ENCODE results near the gene SLC19A1. TPM values are rescaled to one million over a fixed set of nuclear protein-coding genes. Genes with fewer than 3 reads are reported as not detected.

Gene SLC19A1
- total and polyA plus RNA-seq, 4 donors = 8.4 to 28.0 (median 13.0) TPM

DNA sequence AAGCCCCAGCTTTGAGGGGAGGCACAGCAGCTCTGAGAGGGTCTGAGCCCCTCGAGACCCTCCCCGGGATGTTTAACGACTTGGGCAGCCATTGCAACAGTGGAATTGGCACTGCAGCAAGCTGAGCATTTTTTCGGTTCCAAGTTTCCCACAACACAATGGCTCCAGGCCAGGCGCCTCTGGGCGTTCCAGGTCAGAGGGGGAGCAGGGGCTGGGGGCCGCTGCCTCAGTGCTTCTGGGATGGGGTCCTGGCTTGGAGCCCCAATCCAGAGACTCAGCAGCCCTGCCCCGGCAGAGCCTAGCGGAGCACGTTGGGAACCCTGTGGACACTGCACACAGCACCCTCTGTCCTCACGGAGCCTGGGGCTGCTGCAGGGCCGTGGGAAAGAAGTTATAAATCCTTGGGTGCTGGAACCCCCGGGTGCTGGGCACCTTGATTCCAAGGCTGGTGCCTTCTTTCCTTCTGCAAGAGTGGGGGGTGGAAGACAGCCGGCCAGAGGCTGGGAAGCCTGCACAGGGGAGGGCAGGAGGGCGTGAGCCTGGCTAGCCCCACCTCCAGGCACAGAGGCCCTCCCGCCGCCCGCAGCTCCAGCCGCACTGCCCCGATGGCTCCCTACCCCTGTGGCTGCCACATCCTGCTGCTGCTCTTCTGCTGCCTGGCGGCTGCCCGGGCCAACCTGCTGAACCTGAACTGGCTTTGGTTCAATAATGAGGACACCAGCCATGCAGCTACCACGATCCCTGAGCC lies 87.1 kb downstream of the SLC19A1 start:
- TF ChIP-seq SP1 (IDR thresholded peaks at IDR 0.05) (peak; percentile 38), NR2F2 (IDR thresholded peaks at IDR 0.05) (no peak), HNF4G (IDR thresholded peaks at IDR 0.05) (no peak), GABPA (IDR thresholded peaks at IDR 0.05 in 1 of 2, conservative IDR thresholded peaks at IDR 0.05 in 1 of 2) (no peak), FOXA2 (IDR thresholded peaks at IDR 0.05) (no peak), EGR1 (IDR thresholded peaks at IDR 0.05; ENCODE audit: low read depth in 2 of 2) (peak in 1 of 2 donors; percentile 21), JUND (IDR thresholded peaks at IDR 0.05) (peak in 1 of 2 donors; percentile 53), HNF4A (conservative IDR thresholded peaks at IDR 0.05) (peak; percentile 36 to 60), RXRA (IDR thresholded peaks at IDR 0.05) (peak; percentile 34 to 78), FOXA1 (IDR thresholded peaks at IDR 0.05) (no peak), ZBTB33 (IDR thresholded peaks at IDR 0.05) (no peak), REST (IDR thresholded peaks at IDR 0.05) (peak; percentile 85), RAD21 (IDR thresholded peaks at IDR 0.05) (peak in 1 of 2 donors; percentile 23), TAF1 (conservative IDR thresholded peaks at IDR 0.05) (peak; percentile 92), MAX (IDR thresholded peaks at IDR 0.05) (no peak), YY1 (IDR thresholded peaks at IDR 0.05) (peak; percentile 90)
- TF ChIP-seq, protein P1, sequence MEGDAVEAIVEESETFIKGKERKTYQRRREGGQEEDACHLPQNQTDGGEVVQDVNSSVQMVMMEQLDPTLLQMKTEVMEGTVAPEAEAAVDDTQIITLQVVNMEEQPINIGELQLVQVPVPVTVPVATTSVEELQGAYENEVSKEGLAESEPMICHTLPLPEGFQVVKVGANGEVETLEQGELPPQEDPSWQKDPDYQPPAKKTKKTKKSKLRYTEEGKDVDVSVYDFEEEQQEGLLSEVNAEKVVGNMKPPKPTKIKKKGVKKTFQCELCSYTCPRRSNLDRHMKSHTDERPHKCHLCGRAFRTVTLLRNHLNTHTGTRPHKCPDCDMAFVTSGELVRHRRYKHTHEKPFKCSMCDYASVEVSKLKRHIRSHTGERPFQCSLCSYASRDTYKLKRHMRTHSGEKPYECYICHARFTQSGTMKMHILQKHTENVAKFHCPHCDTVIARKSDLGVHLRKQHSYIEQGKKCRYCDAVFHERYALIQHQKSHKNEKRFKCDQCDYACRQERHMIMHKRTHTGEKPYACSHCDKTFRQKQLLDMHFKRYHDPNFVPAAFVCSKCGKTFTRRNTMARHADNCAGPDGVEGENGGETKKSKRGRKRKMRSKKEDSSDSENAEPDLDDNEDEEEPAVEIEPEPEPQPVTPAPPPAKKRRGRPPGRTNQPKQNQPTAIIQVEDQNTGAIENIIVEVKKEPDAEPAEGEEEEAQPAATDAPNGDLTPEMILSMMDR (IDR thresholded peaks at IDR 0.05; ENCODE audit: low read depth, low read length, missing input control) = no peak
- TF ChIP-seq, protein P2, sequence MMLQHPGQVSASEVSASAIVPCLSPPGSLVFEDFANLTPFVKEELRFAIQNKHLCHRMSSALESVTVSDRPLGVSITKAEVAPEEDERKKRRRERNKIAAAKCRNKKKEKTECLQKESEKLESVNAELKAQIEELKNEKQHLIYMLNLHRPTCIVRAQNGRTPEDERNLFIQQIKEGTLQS (IDR thresholded peaks at IDR 0.05) = no peak
- WGBS = 23% methylated on average over 23 of the region's 23 CpGs
- DNase-seq (ENCODE audit: low spot score) = peak; percentile 66
- peak overlapping the region; percentile 84 to 92 (median 90) for H3K4me3 ChIP-seq (ENCODE audit: low read depth in 1 of 3, low read length in 3 of 3)
- peak overlapping the region; percentile 68 to 83 for H3K9ac ChIP-seq (ENCODE audit: low read depth in 1 of 2, low read length in 2 of 2)
- peaks cover 30 to 74% (median 61%) of the 10 kb centered on the region in 4 donors for H3K4me1 ChIP-seq (ENCODE audit: control insufficient read depth in 4 of 4, insufficient read depth in 4 of 4, low read length in 3 of 4)
- H3K36me3 ChIP-seq (ENCODE audit: control insufficient read depth in 4 of 4, insufficient read depth in 3 of 4, low read depth in 1 of 4, low read length in 3 of 4) = no peaks in the 10 kb centered on the region
- H3K9me3 ChIP-seq (ENCODE audit: control insufficient read depth in 4 of 4, low read length in 3 of 4) = no peaks in the 10 kb centered on the region
- no peaks in the 10 kb centered on the region for H3K27me3 ChIP-seq (ENCODE audit: control insufficient read depth in 4 of 4, insufficient read depth in 4 of 4, low read length in 3 of 4)
- H3K27ac ChIP-seq (ENCODE audit: low read depth in 1 of 2, low read length in 2 of 2) = peak overlapping the region; percentile 64 to 77
